GM23338 (cell line): Measurements from ENCODE around the gene SLC25A6.
A peak's percentile ranks its signal among the peaks of the same experiment; 100 is the strongest.

Experiments
- CREB1 ChIP-seq: fragments of 250-450 bp; sonication (Bioruptor Pico); IDR thresholded peaks from 2 replicates; pipeline ENCODE4 v1.5.0; 2020; ENCODE audit warnings: low read depth, mild to moderate bottlenecking, moderate library complexity
- CTCF ChIP-seq, 2 experiments: fragments of 200-600 bp in 1 of 2; sonication (generic) in 1 of 2; conservative IDR thresholded peaks; 2 replicates each; pipeline versions ENCODE4 v1.5.1 to v1.6.1; 2016 to 2017; ENCODE audit warnings: antibody characterized with exemption in 2 of 2, low read depth in 2 of 2, mild to moderate bottlenecking in 2 of 2, moderate library complexity in 1 of 2
- ETS1 ChIP-seq: IDR thresholded peaks from 2 replicates; pipeline ENCODE4 v1.6.1; 2016; ENCODE audit warnings: antibody characterized with exemption
- EZH2 ChIP-seq: fragments of 200-600 bp; sonication (generic); IDR thresholded peaks from one replicate; pipeline ENCODE4 v1.8.0; 2017; ENCODE audit warnings: antibody characterized with exemption, mild to moderate bottlenecking, low read depth; ENCODE audit not compliant: unreplicated experiment
- EZH2phosphoT487 ChIP-seq: fragments of 200-600 bp; sonication (generic); IDR thresholded peaks from one replicate; pipeline ENCODE4 v1.8.1; 2018; ENCODE audit warnings: antibody characterized with exemption; ENCODE audit not compliant: unreplicated experiment
- JUNB ChIP-seq: IDR thresholded peaks from one replicate; pipeline ENCODE4 v1.6.1; 2016; ENCODE audit warnings: antibody characterized with exemption; ENCODE audit not compliant: unreplicated experiment
- NANOG ChIP-seq: IDR thresholded peaks from 2 replicates; pipeline ENCODE4 v1.6.1; 2016; ENCODE audit warnings: antibody characterized with exemption, borderline replicate concordance
- POLR2AphosphoS5 ChIP-seq: IDR thresholded peaks from 2 replicates; pipeline ENCODE4 v1.6.1; 2016; ENCODE audit warnings: antibody characterized with exemption, low read depth
- REST ChIP-seq: IDR thresholded peaks from one replicate; pipeline ENCODE4 v1.6.1; 2018; ENCODE audit warnings: antibody characterized with exemption; ENCODE audit not compliant: unreplicated experiment
- STAT1 ChIP-seq: IDR thresholded peaks from one replicate; pipeline ENCODE4 v1.6.1; 2016; ENCODE audit warnings: antibody characterized with exemption; ENCODE audit not compliant: unreplicated experiment
- ZNF114 ChIP-seq: fragments of 250-450 bp; sonication (Bioruptor Pico); IDR thresholded peaks from 2 replicates; pipeline ENCODE4 v1.5.0; 2020; ENCODE audit warnings: mild to moderate bottlenecking, moderate library complexity
- ZNF331 ChIP-seq: fragments of 250-450 bp; sonication (Bioruptor Pico); IDR thresholded peaks from 2 replicates; pipeline ENCODE4 v1.5.0; 2020; ENCODE audit warnings: low read depth, mild to moderate bottlenecking, moderate library complexity
- ZNF462 ChIP-seq: fragments of 250-450 bp; sonication (Bioruptor Pico); IDR thresholded peaks from 2 replicates; pipeline ENCODE4 v1.5.0; 2020; ENCODE audit warnings: mild to moderate bottlenecking, moderate library complexity

- TF ChIP-seq POLR2AphosphoS5 (peak; percentile 19), EZH2phosphoT487 (no peak), CTCF (conservative IDR thresholded peaks at IDR 0.05; ENCODE audit: low read depth in 2 of 2) (no peak), EZH2 (no peak), REST (no peak), NANOG (no peak), ZNF331 (CRISPR knock-in tag) (no peak), ETS1 (no peak), CREB1 (CRISPR knock-in tag) (no peak), JUNB (no peak), ZNF462 (CRISPR knock-in tag) (no peak), ZNF114 (no peak), STAT1 (no peak)
These were observed 9.9 kb upstream of the SLC25A6 start for GRCh38 chrX:1401611-1402430.
